SH-SY5Y (cell line): ENCODE results near the gene SMIM8.

Experiments
- GATA2 ChIP-seq: IDR thresholded peaks from 2 replicates; pipeline ENCODE4 v1.6.1; 2011; ENCODE audit warnings: mild to moderate bottlenecking, low read depth, low read length
- GATA3 ChIP-seq: IDR thresholded peaks from 2 replicates; pipeline ENCODE4 v1.6.1; 2011; ENCODE audit warnings: low read depth, mild to moderate bottlenecking, low read length, moderate library complexity

DNA sequence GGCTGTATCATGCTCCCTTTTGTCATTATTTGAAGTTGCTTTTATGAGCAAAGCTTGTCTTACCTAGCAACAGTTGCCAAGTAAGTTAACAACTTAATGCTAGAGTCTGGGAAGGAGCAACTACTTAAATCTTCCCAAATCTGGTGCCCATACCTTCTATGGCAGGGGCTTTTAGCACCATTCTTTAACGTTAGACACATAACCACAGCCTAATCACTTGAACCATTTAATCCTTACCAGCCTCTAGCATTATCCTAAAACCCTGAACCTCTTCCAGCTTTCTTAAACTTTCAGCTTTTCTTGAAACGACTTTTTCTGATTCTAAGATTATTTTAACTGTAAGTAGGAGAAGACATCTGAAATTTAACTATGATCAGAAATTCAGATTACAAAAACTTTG, 22.3 kb downstream of the SMIM8 start, which contains the start of gene C6orf163:
- no peak for TF ChIP-seq GATA3
- TF ChIP-seq GATA2, result no peak
